Femur (tissue), 1 donor: ENCODE results near the gene TIMM21.

Experiments used
- DNase-seq: peaks from one replicate; pipeline ENCODE4 v3.0.0-alpha.2; 2017

Gene TIMM21

GRCh38 chr18:74148543-74149070 lies 284 bp downstream of the TIMM21 start:
- no peak for DNase-seq

GRCh38 chr18:74149878-74150277 lies 1.6 kb downstream of the TIMM21 start:
- DNase-seq: no peak

GRCh38 chr18:74152270-74152669 lies 3.9 kb downstream of the TIMM21 start:
- DNase-seq: no peak

- DNase-seq: no peak
These were observed 4.5 kb downstream of the TIMM21 start for GRCh38 chr18:74152857-74153256.

GRCh38 chr18:74153377-74153776 lies 5.1 kb downstream of the TIMM21 start:
- no peak for DNase-seq

- no peak for DNase-seq
These were observed 5.5 kb downstream of the TIMM21 start for GRCh38 chr18:74153793-74154192.

GRCh38 chr18:74154716-74155115 lies 6.4 kb downstream of the TIMM21 start:
- DNase-seq: no peak

GRCh38 chr18:74155276-74155675 lies 7.0 kb downstream of the TIMM21 start:
- no peak for DNase-seq

- DNase-seq: no peak
These were observed 14.8 kb downstream of the TIMM21 start for GRCh38 chr18:74163019-74163660.

- DNase-seq: no peak
These were observed 18.1 kb downstream of the TIMM21 start for GRCh38 chr18:74166386-74166785.

GRCh38 chr18:74171910-74172606 lies 23.7 kb downstream of the TIMM21 start:
- DNase-seq: no peak

- no peak for DNase-seq
These were observed 24.5 kb downstream of the TIMM21 start for GRCh38 chr18:74172697-74173433.

GRCh38 chr18:74173434-74173750 lies 25.1 kb downstream of the TIMM21 start:
- DNase-seq: no peak

- DNase-seq: no peak
These were observed 27.3 kb downstream of the TIMM21 start for GRCh38 chr18:74175658-74176057.

GRCh38 chr18:74178884-74179283 lies 30.6 kb downstream of the TIMM21 start:
- no peak for DNase-seq

GRCh38 chr18:74179623-74180199 lies 31.4 kb downstream of the TIMM21 start:
- DNase-seq: no peak

- no peak for DNase-seq
These were observed 34.0 kb downstream of the TIMM21 start for GRCh38 chr18:74182335-74182734.

GRCh38 chr18:74183130-74183529 lies 34.8 kb downstream of the TIMM21 start:
- DNase-seq: no peak

- no peak for DNase-seq
These were observed 36.6 kb downstream of the TIMM21 start for GRCh38 chr18:74184875-74185274.

GRCh38 chr18:74185860-74186259 lies 37.5 kb downstream of the TIMM21 start:
- no peak for DNase-seq

- no peak for DNase-seq
These were observed 38.3 kb downstream of the TIMM21 start for GRCh38 chr18:74186661-74187060.

GRCh38 chr18:74190086-74190485 lies 41.8 kb downstream of the TIMM21 start:
- DNase-seq: no peak

- DNase-seq: no peak
These were observed 43.3 kb downstream of the TIMM21 start for GRCh38 chr18:74191577-74191976.

GRCh38 chr18:74194691-74195090 lies 46.4 kb downstream of the TIMM21 start:
- no peak for DNase-seq
